SK-N-MC (cell line): Measurements from ENCODE around the gene CACNB3.

Experiments used
- EZH2 ChIP-seq: fragments of 200-600 bp; sonication (generic); IDR thresholded peaks from one replicate; pipeline ENCODE4 v1.6.1; 2017; ENCODE audit warnings: antibody characterized with exemption
- FOXP2 ChIP-seq: optimal IDR thresholded peaks from 2 replicates; pipeline ENCODE3; 2011; ENCODE audit warnings: mild to moderate bottlenecking, moderate library complexity; ENCODE audit not compliant: insufficient read depth; ENCODE audit errors: extremely low read length, control extremely low read depth
- POLR2AphosphoS5 ChIP-seq: IDR thresholded peaks from 2 replicates; pipeline ENCODE4 v1.6.1; 2012; ENCODE audit warnings: mild to moderate bottlenecking, low read depth, low read length, borderline replicate concordance

DNA sequence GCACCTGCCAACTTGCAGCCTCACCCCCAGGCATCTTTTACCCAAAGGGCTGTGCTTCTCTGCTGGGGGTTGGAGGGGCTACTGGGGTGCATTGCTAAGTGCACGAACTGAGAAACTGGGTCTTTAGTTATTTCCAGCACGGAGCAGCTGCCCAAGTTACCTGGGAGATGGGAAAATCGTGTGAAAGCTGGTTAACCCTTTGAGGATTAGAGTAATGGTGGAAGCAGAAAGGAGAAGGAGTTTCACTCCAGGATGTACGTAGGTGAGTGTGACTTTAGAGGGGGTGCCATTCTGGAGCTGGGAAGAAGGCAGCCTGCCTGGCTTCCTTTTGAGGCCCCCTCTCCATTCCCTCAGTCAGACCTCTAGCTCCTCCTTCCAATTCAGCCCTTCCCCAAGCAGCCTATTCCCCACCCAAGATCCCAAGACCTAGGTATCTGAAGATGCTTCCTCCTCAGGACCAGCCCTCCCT is 28.4 kb upstream of the CACNB3 start:
- TF ChIP-seq POLR2AphosphoS5 (no peak), EZH2 (no peak), FOXP2 (no peak)
